T-helper 1 cell (primary cell): ENCODE data around the gene SPRED2.

Experiments used
- DNase-seq, 5 donors: peaks; one replicate each; pipeline ENCODE4 v3.0.0-alpha.2; 2012 to 2020

SPRED2 gene

GRCh38 chr2:65442420-65443020, 10.1 kb upstream of the SPRED2 start:
- DNase-seq: no peak

GRCh38 chr2:65438137-65438899, 5.9 kb upstream of the SPRED2 start:
- DNase-seq: no peak

- DNase-seq: no peak
Observed at GRCh38 chr2:65437392-65438135, 5.2 kb upstream of the SPRED2 start.

GRCh38 chr2:65436824-65437221, 4.4 kb upstream of the SPRED2 start:
- peak in 1 of 5 donors; percentile 78 for DNase-seq

GRCh38 chr2:65436169-65436823, 3.9 kb upstream of the SPRED2 start:
- peak in 3 of 5 donors; percentile 8 to 48 (median 10) for DNase-seq

- DNase-seq: peak in 4 of 5 donors; percentile 13 to 44 (median 16)
Observed at GRCh38 chr2:65435625-65436168, 3.3 kb upstream of the SPRED2 start.

GRCh38 chr2:65434592-65435241, 2.3 kb upstream of the SPRED2 start:
- DNase-seq: no peak

- peak; percentile 18 to 39 (median 37) for DNase-seq
Observed at GRCh38 chr2:65431421-65432226, 775 bp downstream of the SPRED2 start.

GRCh38 chr2:65430603-65431420, 1.6 kb downstream of the SPRED2 start:
- peak; percentile 19 to 70 (median 50) for DNase-seq

GRCh38 chr2:65429786-65430602, 2.4 kb downstream of the SPRED2 start:
- DNase-seq: no peak

- DNase-seq: no peak
Observed at GRCh38 chr2:65427532-65427931, 4.9 kb downstream of the SPRED2 start.

- no peak for DNase-seq
Observed at GRCh38 chr2:65425276-65425675, 7.1 kb downstream of the SPRED2 start.

- no peak for DNase-seq
Observed at GRCh38 chr2:65424391-65424790, 8.0 kb downstream of the SPRED2 start.

GRCh38 chr2:65421432-65421748, 11.0 kb downstream of the SPRED2 start:
- DNase-seq: no peak

GRCh38 chr2:65420712-65421431, 11.5 kb downstream of the SPRED2 start:
- peak in 1 of 5 donors; percentile 36 for DNase-seq

- DNase-seq: no peak
Observed at GRCh38 chr2:65417509-65418085, 14.8 kb downstream of the SPRED2 start.

- DNase-seq: no peak
Observed at GRCh38 chr2:65416945-65417344, 15.5 kb downstream of the SPRED2 start.

- DNase-seq: no peak
Observed at GRCh38 chr2:65416321-65416720, 16.1 kb downstream of the SPRED2 start.

GRCh38 chr2:65415091-65415490, 17.3 kb downstream of the SPRED2 start:
- no peak for DNase-seq
